Transverse colon (tissue), 4 donors: Measurements from ENCODE around the gene BORCS5. TPM values are rescaled to one million over a fixed set of nuclear protein-coding genes. Genes with fewer than 3 reads are reported as not detected.

Source experiments
- DNase-seq: peaks from one replicate; pipeline ENCODE4 v3.0.0-alpha.2; 2019
- H3K27ac ChIP-seq, 4 donors: fragments of 200-600 bp; sonication (generic); 2 replicates each; pipeline ENCODE4 v1.5.1; 2016 to 2018; ENCODE audit warnings: inconsistent platforms in 4 of 4
- H3K27me3 ChIP-seq: fragments of 200-600 bp; sonication (generic); 2 replicates; pipeline ENCODE4 v1.5.1; 2017; ENCODE audit warnings: inconsistent platforms
- H3K36me3 ChIP-seq, 4 donors: fragments of 200-600 bp; sonication (generic); 2 replicates each; pipeline ENCODE4 v1.5.1; 2017 to 2019; ENCODE audit warnings: inconsistent platforms in 4 of 4
- H3K4me1 ChIP-seq, 4 donors: fragments of 200-600 bp; sonication (generic); 2 replicates each; pipeline ENCODE4 v1.5.1; 2017 to 2020; ENCODE audit warnings: inconsistent platforms in 4 of 4
- H3K4me3 ChIP-seq, 4 donors: fragments of 200-600 bp; sonication (generic); 1 replicate in 1 of 4; 2 replicates in 3 of 4; pipeline versions ENCODE4 v1.5.1 to v1.6.1; 2017 to 2019; ENCODE audit warnings: inconsistent platforms in 4 of 4
- H3K9me3 ChIP-seq, 2 donors: fragments of 200-600 bp; sonication (generic); 2 replicates each; pipeline ENCODE4 v1.5.1; 2017 to 2019; ENCODE audit warnings: inconsistent platforms in 2 of 2
- EP300 ChIP-seq: sonication (generic); formaldehyde crosslinking; IDR thresholded peaks from one replicate; pipeline ENCODE4 v1.6.1; 2017; ENCODE audit warnings: antibody characterized with exemption, low read depth
- POLR2A ChIP-seq: fragments of 450-650 bp; IDR thresholded peaks from one replicate; pipeline ENCODE4 v1.6.1; 2016; ENCODE audit warnings: antibody characterized with exemption, mild to moderate bottlenecking, moderate library complexity
- POLR2AphosphoS5 ChIP-seq, 3 donors: sonication (generic); formaldehyde crosslinking; IDR thresholded peaks; one replicate each; pipeline ENCODE4 v1.6.1; 2016; ENCODE audit warnings: antibody characterized with exemption in 3 of 3
- WGBS, 2 donors: methylation state at CpG; one replicate each; pipeline ENCODE4 v1.1.5; 2018; ENCODE audit warnings: low coverage in 1 of 2; 5-methylcytosine and 5-hydroxymethylcytosine counted together
- in situ Hi-C, 4 donors: fragments of 200-750 bp; cut with MboI; loops; one replicate each; pipeline versions ENCODE4 v1.15.0 to v1.15.1; 2017; ENCODE audit warnings: low sequenced_read_pairs in 3 of 4, low pct_ligation_motif_present in 1 of 4, low pct_unique_long_range_greater_than_20kb in 1 of 4
- intact Hi-C: fragments of 100-400 bp; cut with DNase I; formaldehyde crosslinking; loops from one replicate; pipeline ENCODE4 v1.15.1; 2023; ENCODE audit warnings: low total_unique reads
- total RNA-seq, 4 donors: library from RNA; depleted of rRNA; stranded (reverse); fragments of >200 nt; gene quantifications; one replicate each; pipeline ENCODE4 v1.1.0, GENCODE V29; 2016
- TF ChIP-seq, protein P1 (sequence below), 5 experiments: fragments of 200-600 bp in 3 of 5; fragments of 450-650 bp in 2 of 5; sonication (generic) in 3 of 5; IDR thresholded peaks; 1 replicate in 2 of 5; 2 replicates in 3 of 5; pipeline ENCODE4 v1.5.1; 2016 to 2017; ENCODE audit warnings: antibody characterized with exemption in 5 of 5, inconsistent platforms in 3 of 5, mild to moderate bottlenecking in 2 of 5, moderate library complexity in 1 of 5

Gene BORCS5
- total RNA-seq, 4 donors from 2014 or later, result 8.5 to 52.7 (median 21.3) TPM

DNA sequence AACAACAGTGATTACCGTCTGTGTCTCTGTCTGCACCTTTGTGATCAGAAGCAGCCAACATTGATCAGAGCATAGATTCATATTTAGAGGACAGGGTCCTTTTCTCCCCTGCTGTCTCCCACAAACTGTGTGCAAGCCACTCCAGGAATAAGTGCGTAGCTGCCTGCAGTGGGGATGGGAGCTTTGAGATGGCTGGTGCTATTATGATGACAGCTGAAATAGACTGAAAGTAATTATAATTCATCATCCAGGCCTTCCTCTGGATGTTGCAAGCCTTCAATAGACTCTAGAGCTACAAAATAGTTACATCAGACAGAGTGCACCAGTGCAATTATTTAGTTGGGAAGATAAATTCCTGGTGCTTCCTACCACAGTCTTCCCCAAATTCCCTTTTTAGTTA is 68.1 kb downstream of the BORCS5 start:
- Histone ChIP-seq H3K27me3 (no peaks in the 10 kb centered on the region), H3K9me3 (peaks cover 9 to 17% of the 10 kb centered on the region in 2 donors), H3K4me1 (no peaks in the 10 kb centered on the region), H3K27ac (no peak overlapping the region), H3K36me3 (no peaks in the 10 kb centered on the region), H3K4me3 (no peak overlapping the region)
- in situ Hi-C loops, result no loop called here
- no peak for DNase-seq
- intact Hi-C loops, result no loop called here
- 74 to 100% methylated on average over 1 to 2 of the region's 2 CpGs for WGBS, 2 donors
- TF ChIP-seq POLR2A (no peak), POLR2AphosphoS5 (IDR thresholded peaks at IDR 0.05) (no peak), EP300 (no peak)
- TF ChIP-seq, protein P1, sequence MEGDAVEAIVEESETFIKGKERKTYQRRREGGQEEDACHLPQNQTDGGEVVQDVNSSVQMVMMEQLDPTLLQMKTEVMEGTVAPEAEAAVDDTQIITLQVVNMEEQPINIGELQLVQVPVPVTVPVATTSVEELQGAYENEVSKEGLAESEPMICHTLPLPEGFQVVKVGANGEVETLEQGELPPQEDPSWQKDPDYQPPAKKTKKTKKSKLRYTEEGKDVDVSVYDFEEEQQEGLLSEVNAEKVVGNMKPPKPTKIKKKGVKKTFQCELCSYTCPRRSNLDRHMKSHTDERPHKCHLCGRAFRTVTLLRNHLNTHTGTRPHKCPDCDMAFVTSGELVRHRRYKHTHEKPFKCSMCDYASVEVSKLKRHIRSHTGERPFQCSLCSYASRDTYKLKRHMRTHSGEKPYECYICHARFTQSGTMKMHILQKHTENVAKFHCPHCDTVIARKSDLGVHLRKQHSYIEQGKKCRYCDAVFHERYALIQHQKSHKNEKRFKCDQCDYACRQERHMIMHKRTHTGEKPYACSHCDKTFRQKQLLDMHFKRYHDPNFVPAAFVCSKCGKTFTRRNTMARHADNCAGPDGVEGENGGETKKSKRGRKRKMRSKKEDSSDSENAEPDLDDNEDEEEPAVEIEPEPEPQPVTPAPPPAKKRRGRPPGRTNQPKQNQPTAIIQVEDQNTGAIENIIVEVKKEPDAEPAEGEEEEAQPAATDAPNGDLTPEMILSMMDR (IDR thresholded peaks at IDR 0.05), result no peak

DNA sequence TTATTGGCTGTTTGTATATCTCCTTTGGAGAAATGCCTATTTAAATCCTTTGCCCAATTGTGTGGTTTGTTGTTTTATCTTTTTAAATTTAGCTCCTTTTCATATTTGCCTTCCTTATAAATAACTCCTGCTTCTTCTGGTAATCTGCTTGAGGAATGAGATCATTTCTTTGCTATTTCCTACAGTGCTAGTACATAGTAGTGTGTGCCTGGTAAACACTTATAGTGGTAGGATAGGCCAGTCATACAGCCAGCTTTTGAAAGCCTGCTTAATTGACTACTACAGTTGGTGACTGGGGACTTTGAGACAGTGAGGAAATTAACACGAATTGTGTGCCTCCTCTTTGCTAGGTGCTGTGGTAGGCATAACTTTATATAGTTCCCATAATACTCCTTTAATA is 68.7 kb downstream of the BORCS5 start:
- 76% methylated on average over 1 of the region's 1 CpG; no CpG with 5 or more reads in 1 of the 2 donors for WGBS, 2 donors
- H3K27ac ChIP-seq, result no peak overlapping the region

DNA sequence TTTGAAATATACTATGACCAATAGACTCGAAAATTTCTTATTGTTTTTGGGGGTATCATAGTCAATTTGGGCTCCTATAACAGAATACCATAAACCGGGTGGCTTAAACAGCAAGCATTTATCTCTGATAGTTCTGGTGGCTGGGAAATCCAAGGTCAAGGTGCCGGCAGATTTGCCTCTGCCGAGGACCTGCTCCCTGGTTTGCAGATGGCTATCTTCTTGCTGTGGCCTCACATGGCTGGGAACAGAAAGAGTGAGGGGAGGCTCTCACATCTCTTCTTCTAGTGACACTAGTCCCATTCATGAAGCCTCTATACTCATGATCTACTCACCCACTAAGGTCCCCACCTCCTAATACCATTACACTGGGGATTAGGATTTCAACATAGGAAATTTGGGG is 70.7 kb downstream of the BORCS5 start:
- peaks cover 9 to 15% of the 10 kb centered on the region in 2 donors for H3K9me3 ChIP-seq
- DNase-seq, result no peak
- 85 to 90% methylated on average over 3 to 4 of the region's 4 CpGs for WGBS, 2 donors
- intact Hi-C loops, result no loop called here
- no peak overlapping the region for H3K27ac ChIP-seq
- TF ChIP-seq POLR2AphosphoS5 (IDR thresholded peaks at IDR 0.05) (no peak), EP300 (no peak), POLR2A (no peak)
- TF ChIP-seq, protein P1 (IDR thresholded peaks at IDR 0.05), result no peak
- in situ Hi-C loops, result no loop called here
- H3K27me3 ChIP-seq, result no peaks in the 10 kb centered on the region
- no peaks in the 10 kb centered on the region for H3K36me3 ChIP-seq
- no peak overlapping the region for H3K4me3 ChIP-seq
- H3K4me1 ChIP-seq, result peaks cover 0 to 18% (median 13%) of the 10 kb centered on the region in 4 donors

More for the DNA sequence above, 68.7 kb downstream of the BORCS5 start:
- H3K4me1 ChIP-seq, result peaks cover 0 to 1% (median under 1%) of the 10 kb centered on the region in 4 donors
- TF ChIP-seq POLR2A (no peak), POLR2AphosphoS5 (IDR thresholded peaks at IDR 0.05) (no peak), EP300 (no peak)
- TF ChIP-seq, protein P1 (IDR thresholded peaks at IDR 0.05), result no peak
- peaks cover 9 to 17% of the 10 kb centered on the region in 2 donors for H3K9me3 ChIP-seq
- intact Hi-C loops (no loop called here), in situ Hi-C loops (no loop called here)
- H3K36me3 ChIP-seq, result no peaks in the 10 kb centered on the region
- no peak overlapping the region for H3K4me3 ChIP-seq
- DNase-seq, result no peak
- no peaks in the 10 kb centered on the region for H3K27me3 ChIP-seq

DNA sequence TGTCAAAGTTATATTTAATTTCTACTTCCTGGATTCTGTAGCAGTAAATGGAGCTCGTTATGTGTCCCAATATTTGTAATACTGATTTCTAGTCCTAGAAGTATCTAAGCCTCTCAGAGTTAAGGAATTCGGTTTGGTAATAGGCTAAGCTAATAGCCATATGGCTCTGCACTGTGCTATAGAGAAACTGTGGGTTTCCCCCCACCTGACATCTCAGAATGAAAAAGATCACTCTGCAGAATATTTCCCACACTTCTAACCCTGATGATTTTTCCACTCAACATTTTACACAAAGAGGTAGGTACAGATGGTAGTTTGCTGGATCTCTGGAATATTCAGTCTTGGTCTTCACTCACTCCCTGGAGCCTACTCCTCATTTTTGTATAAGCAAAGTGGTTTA is 71.2 kb downstream of the BORCS5 start:
- in situ Hi-C loops (no loop called here), intact Hi-C loops (no loop called here)
- H3K27me3 ChIP-seq, result no peaks in the 10 kb centered on the region
- H3K27ac ChIP-seq, result no peak overlapping the region
- H3K9me3 ChIP-seq, result peaks cover 9 to 10% of the 10 kb centered on the region in 2 donors
- H3K36me3 ChIP-seq, result no peaks in the 10 kb centered on the region
- 75 to 78% methylated on average over 2 of the region's 2 CpGs for WGBS, 2 donors
- no peak overlapping the region for H3K4me3 ChIP-seq
- TF ChIP-seq POLR2A (no peak), EP300 (no peak), POLR2AphosphoS5 (IDR thresholded peaks at IDR 0.05) (no peak)
- TF ChIP-seq, protein P1 (IDR thresholded peaks at IDR 0.05), result no peak
- peaks cover 0 to 23% (median 15%) of the 10 kb centered on the region in 4 donors for H3K4me1 ChIP-seq
- DNase-seq, result no peak
